Mucosa of descending colon (tissue), 3 donors: ENCODE results near the gene GFOD2. TPM values are rescaled to one million over a fixed set of nuclear protein-coding genes. Genes with fewer than 3 reads are reported as not detected.

Experiments
- ATAC-seq: fragments of 200-7000 bp; cut with Tn5 transposase; one replicate; pipeline ENCODE4 v1.9.1; 2020; ENCODE audit warnings: mild to moderate bottlenecking, moderate library complexity
- DNase-seq, 3 donors: peaks; one replicate each; pipeline ENCODE4 v3.0.0-alpha.2; 2020
- H3K36me3 ChIP-seq: fragments of 200-600 bp; one replicate; pipeline ENCODE4 v1.8.0; 2021; ENCODE audit warnings: low read depth, mild to moderate bottlenecking
- H3K4me1 ChIP-seq: fragments of 200-600 bp; one replicate; pipeline ENCODE4 v1.8.0; 2021; ENCODE audit warnings: low read depth, mild to moderate bottlenecking
- H3K4me3 ChIP-seq: fragments of 200-600 bp; one replicate; pipeline ENCODE4 v1.8.0; 2021; ENCODE audit warnings: mild to moderate bottlenecking
- H3K9me3 ChIP-seq: fragments of 200-600 bp; one replicate; pipeline ENCODE4 v1.8.0; 2021; ENCODE audit warnings: mild to moderate bottlenecking
- intact Hi-C, 2 donors: fragments of 100-400 bp; cut with DNase I in 1 of 2; cut with micrococcal nuclease in 1 of 2; formaldehyde crosslinking; loops; one replicate each; pipeline versions ENCODE4 v1.11.0 to v1.11.1; 2022; cut with DNase I, micrococcal nuclease
- total RNA-seq, 3 donors: library from RNA; stranded (reverse); fragmentation: NEBNext Ultra II Directional in 2 of 3; extraction: Animal tissue kit (Norgen Biotek cat#: 25700) in 2 of 3; gene quantifications; one replicate each; pipeline versions ENCODE4 v1.2.1 to v1.2.4, GENCODE V29; 2021 to 2023
- TF ChIP-seq, protein P1 (sequence below): fragments of 200-600 bp; IDR thresholded peaks from one replicate; pipeline ENCODE4 v1.8.0; 2022; ENCODE audit warnings: antibody characterized with exemption, mild to moderate bottlenecking
- donor health status: DM: no; HTN: no; CAD: no; lungs with moderate emphysema.
- donor health status: DM: no; HTN: no; CAD: no.
- donor health status: DM: no; HTN: yes; CAD: no.

The GFOD2 gene
- total RNA-seq, 3 donors from 2014 or later, result 25.6 to 29.2 (median 27.9) TPM

- intact Hi-C loops, result no loop called here
- DNase-seq (no peak), ATAC-seq (no peak)
- H3K4me1 ChIP-seq, result peaks cover 11% of the 10 kb centered on the region
- no peaks in the 10 kb centered on the region for H3K36me3 ChIP-seq
- TF ChIP-seq, protein P1, sequence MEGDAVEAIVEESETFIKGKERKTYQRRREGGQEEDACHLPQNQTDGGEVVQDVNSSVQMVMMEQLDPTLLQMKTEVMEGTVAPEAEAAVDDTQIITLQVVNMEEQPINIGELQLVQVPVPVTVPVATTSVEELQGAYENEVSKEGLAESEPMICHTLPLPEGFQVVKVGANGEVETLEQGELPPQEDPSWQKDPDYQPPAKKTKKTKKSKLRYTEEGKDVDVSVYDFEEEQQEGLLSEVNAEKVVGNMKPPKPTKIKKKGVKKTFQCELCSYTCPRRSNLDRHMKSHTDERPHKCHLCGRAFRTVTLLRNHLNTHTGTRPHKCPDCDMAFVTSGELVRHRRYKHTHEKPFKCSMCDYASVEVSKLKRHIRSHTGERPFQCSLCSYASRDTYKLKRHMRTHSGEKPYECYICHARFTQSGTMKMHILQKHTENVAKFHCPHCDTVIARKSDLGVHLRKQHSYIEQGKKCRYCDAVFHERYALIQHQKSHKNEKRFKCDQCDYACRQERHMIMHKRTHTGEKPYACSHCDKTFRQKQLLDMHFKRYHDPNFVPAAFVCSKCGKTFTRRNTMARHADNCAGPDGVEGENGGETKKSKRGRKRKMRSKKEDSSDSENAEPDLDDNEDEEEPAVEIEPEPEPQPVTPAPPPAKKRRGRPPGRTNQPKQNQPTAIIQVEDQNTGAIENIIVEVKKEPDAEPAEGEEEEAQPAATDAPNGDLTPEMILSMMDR, result no peak
- H3K9me3 ChIP-seq, result no peaks in the 10 kb centered on the region
- H3K4me3 ChIP-seq, result no peak overlapping the region
These were observed 64.7 kb downstream of the GFOD2 start for GRCh38 chr16:67654403-67654911.

DNA sequence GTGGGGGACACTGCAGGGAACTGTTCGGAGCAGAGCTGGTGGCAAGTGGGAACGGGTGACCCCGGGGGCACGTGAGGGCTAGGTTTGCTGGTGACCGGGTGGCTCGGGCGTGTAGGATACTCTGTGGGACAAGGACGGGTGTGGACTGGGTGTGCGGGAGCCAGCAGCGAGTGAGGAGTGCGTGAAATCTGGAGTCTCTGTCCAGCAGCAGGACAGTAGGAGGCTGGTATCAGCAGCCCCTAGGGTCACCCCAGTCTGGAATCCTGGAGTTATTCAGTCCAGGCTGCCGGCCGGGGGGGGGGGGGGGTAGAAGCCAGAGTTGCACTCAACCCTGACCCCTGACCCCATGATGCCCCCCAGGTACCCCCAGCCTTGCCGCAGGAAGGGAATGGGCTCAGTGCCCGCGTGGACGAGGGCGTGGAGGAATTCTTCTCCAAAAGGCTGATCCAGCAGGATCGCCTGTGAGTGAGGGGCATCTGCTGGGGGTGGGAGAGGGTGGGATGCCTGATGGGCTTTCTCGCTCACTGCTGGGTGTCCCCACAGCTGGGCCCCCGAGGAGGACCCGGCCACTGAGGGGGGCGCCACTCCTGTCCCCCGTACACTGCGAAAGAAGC lies 65.2 kb downstream of the GFOD2 start:
- intact Hi-C loops, result no loop called here
- DNase-seq, result no peak
- TF ChIP-seq, protein P1, result no peak
- Histone ChIP-seq H3K4me3 (no peak overlapping the region), H3K36me3 (no peaks in the 10 kb centered on the region), H3K4me1 (peaks cover 6% of the 10 kb centered on the region), H3K9me3 (no peaks in the 10 kb centered on the region)
- no peak for ATAC-seq

GRCh38 chr16:67653128-67653788 lies 65.9 kb downstream of the GFOD2 start:
- no peaks in the 10 kb centered on the region for H3K9me3 ChIP-seq
- peak; percentile 6 for ATAC-seq
- no peaks in the 10 kb centered on the region for H3K36me3 ChIP-seq
- intact Hi-C loops, result no loop called here
- no peak overlapping the region for H3K4me3 ChIP-seq
- TF ChIP-seq, protein P1, result no peak
- DNase-seq, result no peak
- peaks cover 6% of the 10 kb centered on the region for H3K4me1 ChIP-seq

- intact Hi-C loops, result no loop called here
- DNase-seq, result peak in 1 of 3 donors; percentile 66
- Histone ChIP-seq H3K9me3 (no peaks in the 10 kb centered on the region), H3K4me1 (peaks cover 6% of the 10 kb centered on the region), H3K36me3 (no peaks in the 10 kb centered on the region), H3K4me3 (no peak overlapping the region)
- peak; percentile 76 for ATAC-seq
- TF ChIP-seq, protein P1, result no peak
These were observed 66.5 kb downstream of the GFOD2 start for GRCh38 chr16:67652578-67653127.

DNA sequence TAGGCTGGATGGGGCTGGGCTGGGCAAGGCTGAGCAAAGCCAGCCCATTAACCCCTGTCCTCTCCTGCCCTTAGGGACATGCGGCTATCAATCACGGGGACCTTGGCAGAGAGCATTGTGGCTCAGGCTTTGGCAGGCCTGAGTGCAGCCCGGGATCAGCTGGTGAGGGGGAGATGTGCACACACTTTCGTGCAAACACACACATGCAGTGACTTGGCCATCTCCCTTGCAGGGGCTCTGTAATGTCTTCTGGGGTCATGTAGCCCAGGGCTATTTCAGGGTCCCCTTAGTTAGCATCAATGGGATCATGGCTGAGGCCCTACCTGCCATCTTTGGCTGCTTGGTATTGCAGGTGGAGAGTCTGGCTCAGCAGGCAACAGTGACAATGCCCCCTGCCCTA lies 67.3 kb downstream of the GFOD2 start:
- peaks cover 6% of the 10 kb centered on the region for H3K4me1 ChIP-seq
- no peaks in the 10 kb centered on the region for H3K36me3 ChIP-seq
- intact Hi-C loops, result no loop called here
- ATAC-seq (no peak), DNase-seq (no peak)
- no peak overlapping the region for H3K4me3 ChIP-seq
- TF ChIP-seq, protein P1, result no peak
- H3K9me3 ChIP-seq, result no peaks in the 10 kb centered on the region
